ENCODE data around the gene REXO5. TPM values are rescaled to one million over a fixed set of nuclear protein-coding genes. Genes with fewer than 3 reads are reported as not detected.

The REXO5 gene
- total and polyA plus RNA-seq, 5 donors: 2.1 to 3.8 (median 2.5) TPM

GRCh38 chr16:20768121-20768520 is 38.2 kb upstream of the REXO5 start:
- DNase-seq (no peak), ATAC-seq (no peak)
- 92% methylated on average over 1 of the region's 1 CpG for WGBS
- H3K4me1 ChIP-seq (ENCODE audit: control insufficient read depth, insufficient read depth, low read length): no peaks in the 10 kb centered on the region
- no peaks in the 10 kb centered on the region for H3K9me3 ChIP-seq (ENCODE audit: control insufficient read depth, low read length)
- H3K27me3 ChIP-seq (ENCODE audit: control insufficient read depth, insufficient read depth): no peaks in the 10 kb centered on the region
- no peak overlapping the region for H3K27ac ChIP-seq (ENCODE audit: low read length)
- H3K4me3 ChIP-seq (ENCODE audit: low read length): no peak overlapping the region
- intact Hi-C loops (cut with DNase I): no loop called here

DNA sequence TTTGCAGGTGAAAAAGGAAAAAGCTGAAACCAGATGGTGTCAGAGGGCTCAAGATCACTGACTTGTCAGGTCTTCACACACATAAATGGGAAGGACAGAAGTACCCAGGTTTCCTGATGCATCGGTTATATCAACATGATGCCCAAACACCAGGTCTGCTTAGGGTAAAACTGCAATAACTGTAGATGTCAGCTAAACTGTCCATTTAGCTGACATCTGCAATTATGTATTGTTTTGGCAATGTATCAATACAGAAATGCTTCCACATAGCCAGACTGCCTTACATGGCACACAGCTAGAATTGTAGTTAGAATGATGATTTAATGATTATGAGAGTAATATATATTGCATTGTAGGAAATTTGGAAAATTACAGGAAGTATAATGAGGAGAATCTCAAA is 37.5 kb upstream of the REXO5 start:
- Histone ChIP-seq H3K4me1 (ENCODE audit: control insufficient read depth, insufficient read depth, low read length) (no peaks in the 10 kb centered on the region), H3K27me3 (ENCODE audit: control insufficient read depth, insufficient read depth) (no peaks in the 10 kb centered on the region), H3K4me3 (ENCODE audit: low read length) (no peak overlapping the region), H3K27ac (ENCODE audit: low read length) (no peak overlapping the region), H3K9me3 (ENCODE audit: control insufficient read depth, low read length) (no peaks in the 10 kb centered on the region)
- ATAC-seq (no peak), DNase-seq (no peak)
- intact Hi-C loops (cut with DNase I): no loop called here
- WGBS: 46% methylated on average over 1 of the region's 1 CpG

DNA sequence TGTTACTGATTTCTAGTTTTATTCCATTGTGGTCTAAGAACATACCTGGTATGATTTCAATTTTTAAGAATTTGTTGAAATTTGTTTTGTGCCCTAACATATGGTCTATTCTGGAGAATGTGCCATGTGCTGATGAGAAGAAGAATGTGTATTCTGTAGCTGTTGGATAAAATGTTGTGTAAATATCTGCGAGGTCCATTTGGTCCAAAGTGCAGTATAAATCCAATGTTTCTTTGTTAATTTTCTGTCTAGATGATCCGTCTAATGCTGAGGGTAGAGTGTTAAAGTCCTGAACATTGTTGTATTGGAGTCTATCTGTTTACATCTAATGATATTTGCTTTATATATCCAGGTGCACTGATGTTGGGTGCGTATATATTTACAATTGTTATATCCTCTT is 32.6 kb upstream of the REXO5 start:
- ATAC-seq: no peak
- Histone ChIP-seq H3K4me1 (ENCODE audit: control insufficient read depth, insufficient read depth, low read length) (no peaks in the 10 kb centered on the region), H3K4me3 (ENCODE audit: low read length) (no peak overlapping the region), H3K27ac (ENCODE audit: low read length) (no peak overlapping the region), H3K9me3 (ENCODE audit: control insufficient read depth, low read length) (no peaks in the 10 kb centered on the region), H3K27me3 (ENCODE audit: control insufficient read depth, insufficient read depth) (no peaks in the 10 kb centered on the region)
- intact Hi-C loops (cut with DNase I): no loop called here
- DNase-seq: no peak
- WGBS: 92% methylated on average over 3 of the region's 3 CpGs

DNA sequence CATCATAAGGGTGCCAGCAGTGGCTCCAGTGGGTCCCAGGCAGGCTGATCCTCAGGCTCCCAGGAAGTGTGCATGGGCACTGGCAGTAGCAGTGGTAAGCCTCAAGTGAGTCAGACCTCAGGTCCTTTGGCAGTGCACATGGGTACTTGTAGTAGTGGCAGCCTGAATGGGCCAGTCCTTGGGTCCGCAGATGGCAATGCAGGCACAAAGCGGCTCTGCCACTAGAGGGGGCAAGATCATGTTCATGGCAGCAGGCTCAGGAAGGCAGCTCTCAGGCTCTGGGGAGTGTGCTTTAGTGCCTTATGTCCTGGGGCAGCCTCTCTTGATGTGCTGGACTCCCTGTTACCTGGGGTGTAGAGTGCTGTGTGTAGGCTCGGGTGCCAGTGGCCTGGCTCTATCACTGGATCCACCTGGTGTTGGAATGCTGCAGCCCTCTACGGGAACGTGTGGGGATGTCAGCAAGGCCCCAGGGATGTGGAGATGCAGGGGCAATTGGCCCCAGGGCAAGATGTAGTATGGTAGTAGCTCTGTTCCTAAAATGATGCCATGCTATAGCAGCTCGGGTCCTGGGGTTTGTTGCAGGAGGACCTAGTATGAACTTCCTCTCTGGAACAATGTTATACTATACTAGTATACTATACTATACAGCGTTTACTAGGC is 31.5 kb upstream of the REXO5 start:
- intact Hi-C loops (cut with DNase I): no loop called here
- DNase-seq: peak; percentile 39 to 78 (median 49)
- peak; percentile 31 to 59 for ATAC-seq
- H3K4me1 ChIP-seq (ENCODE audit: control insufficient read depth, insufficient read depth, low read length): no peaks in the 10 kb centered on the region
- H3K27me3 ChIP-seq (ENCODE audit: control insufficient read depth, insufficient read depth): no peaks in the 10 kb centered on the region
- H3K9me3 ChIP-seq (ENCODE audit: control insufficient read depth, low read length): no peaks in the 10 kb centered on the region
- H3K4me3 ChIP-seq (ENCODE audit: low read length): no peak overlapping the region
- no peak overlapping the region for H3K27ac ChIP-seq (ENCODE audit: low read length)
- WGBS: 62% methylated on average over 7 of the region's 7 CpGs

DNA sequence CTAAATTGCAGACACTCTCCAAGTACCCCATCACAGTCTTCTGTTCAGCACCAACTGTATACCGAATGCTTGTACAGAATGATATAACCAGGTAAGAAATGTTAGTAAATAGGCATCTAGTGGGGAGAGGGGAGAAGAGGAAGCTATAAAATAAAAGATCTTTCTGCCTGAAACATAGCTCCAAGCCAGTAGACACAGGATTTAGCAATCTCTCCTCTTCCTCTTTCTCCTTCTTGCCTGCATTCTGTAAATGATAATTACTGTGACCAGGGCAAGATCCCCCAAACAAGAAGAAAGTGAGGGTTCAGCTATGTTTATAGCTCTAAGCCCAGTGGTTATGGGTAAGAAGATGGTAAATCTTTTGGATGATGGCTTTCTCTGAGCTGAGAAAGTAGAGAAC is 24.6 kb upstream of the REXO5 start:
- intact Hi-C loops (cut with DNase I): no loop called here
- H3K27ac ChIP-seq (ENCODE audit: low read length): no peak overlapping the region

DNA sequence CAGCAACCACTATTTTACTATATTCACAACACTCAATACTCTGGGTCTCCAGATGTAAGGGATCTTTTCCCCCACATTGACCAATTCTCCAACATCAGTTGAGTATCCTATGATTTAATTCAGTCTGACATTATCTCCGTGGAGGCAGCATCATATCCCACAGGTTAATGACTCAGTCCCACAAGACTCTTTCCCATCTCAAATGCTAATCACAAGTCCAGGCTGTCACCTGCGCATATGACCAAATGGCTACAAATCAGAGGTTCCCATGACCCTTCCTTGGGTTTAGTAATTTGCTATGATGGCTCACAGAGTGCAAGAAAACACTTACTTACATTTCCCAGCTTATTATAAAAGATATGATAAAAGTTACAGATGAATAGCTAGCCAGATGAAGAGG is 23.9 kb upstream of the REXO5 start:
- ATAC-seq (no peak), DNase-seq (no peak)
- WGBS: 90% methylated on average over 2 of the region's 2 CpGs
- H3K27ac ChIP-seq (ENCODE audit: low read length): no peak overlapping the region
- H3K27me3 ChIP-seq (ENCODE audit: control insufficient read depth, insufficient read depth): no peaks in the 10 kb centered on the region
- H3K9me3 ChIP-seq (ENCODE audit: control insufficient read depth, low read length): no peaks in the 10 kb centered on the region
- H3K4me3 ChIP-seq (ENCODE audit: low read length): no peak overlapping the region
- intact Hi-C loops (cut with DNase I): no loop called here
- H3K4me1 ChIP-seq (ENCODE audit: control insufficient read depth, insufficient read depth, low read length): no peaks in the 10 kb centered on the region

More for the DNA sequence above, 24.6 kb upstream of the REXO5 start:
- no peaks in the 10 kb centered on the region for H3K9me3 ChIP-seq (ENCODE audit: control insufficient read depth, low read length)
- H3K27me3 ChIP-seq (ENCODE audit: control insufficient read depth, insufficient read depth): no peaks in the 10 kb centered on the region
- WGBS: 90% methylated on average over 1 of the region's 1 CpG
- DNase-seq (no peak), ATAC-seq (no peak)
- H3K4me3 ChIP-seq (ENCODE audit: low read length): no peak overlapping the region
- H3K4me1 ChIP-seq (ENCODE audit: control insufficient read depth, insufficient read depth, low read length): no peaks in the 10 kb centered on the region

DNA sequence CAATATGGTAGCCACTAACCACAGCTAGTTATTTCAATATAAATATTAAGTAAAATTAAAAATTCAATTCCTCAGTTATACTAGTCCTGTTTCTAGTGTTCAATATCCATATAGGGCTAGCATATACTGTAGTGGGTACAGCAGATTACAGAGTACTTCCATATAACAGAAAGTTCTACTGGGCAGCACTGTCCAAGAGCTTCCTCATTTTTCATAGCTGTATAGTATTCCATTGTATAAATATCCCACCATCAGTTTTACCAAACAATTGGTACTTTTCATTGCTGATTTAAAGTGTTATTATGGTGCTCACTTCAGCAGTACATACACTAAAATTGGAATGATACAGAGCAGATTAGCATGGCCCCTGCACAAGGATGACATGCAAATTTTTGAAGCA is 22.1 kb upstream of the REXO5 start:
- no peak for ATAC-seq
- no peaks in the 10 kb centered on the region for H3K27me3 ChIP-seq (ENCODE audit: control insufficient read depth, insufficient read depth)
- H3K9me3 ChIP-seq (ENCODE audit: control insufficient read depth, low read length): no peaks in the 10 kb centered on the region
- H3K4me3 ChIP-seq (ENCODE audit: low read length): no peak overlapping the region
- H3K4me1 ChIP-seq (ENCODE audit: control insufficient read depth, insufficient read depth, low read length): no peaks in the 10 kb centered on the region
- intact Hi-C loops (cut with DNase I): no loop called here
- DNase-seq: no peak
- no peak overlapping the region for H3K27ac ChIP-seq (ENCODE audit: low read length)

DNA sequence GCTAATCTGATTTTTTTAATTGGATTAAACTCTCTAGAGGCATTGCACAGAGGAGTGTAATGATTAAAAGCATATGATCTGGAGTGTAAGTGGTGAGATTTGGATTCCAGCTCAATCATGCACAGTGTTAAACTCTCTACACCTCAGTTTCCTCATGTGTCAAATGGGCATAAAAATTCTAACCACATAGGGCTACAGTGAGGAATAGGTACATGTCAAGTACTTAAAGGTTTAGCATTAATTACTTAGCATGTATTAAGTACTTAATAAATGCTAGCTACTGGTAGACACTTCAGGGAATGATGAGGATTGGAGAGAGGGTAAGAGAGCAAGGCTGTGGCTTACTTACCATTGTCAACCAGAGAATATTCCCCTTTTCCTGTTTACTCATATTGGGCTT is 17.2 kb upstream of the REXO5 start:
- no peaks in the 10 kb centered on the region for H3K4me1 ChIP-seq (ENCODE audit: control insufficient read depth, insufficient read depth, low read length)
- no peaks in the 10 kb centered on the region for H3K27me3 ChIP-seq (ENCODE audit: control insufficient read depth, insufficient read depth)
- intact Hi-C loops (cut with DNase I): no loop called here
- no peak for ATAC-seq
- H3K9me3 ChIP-seq (ENCODE audit: control insufficient read depth, low read length): no peaks in the 10 kb centered on the region
- no peak for DNase-seq
- no peak overlapping the region for H3K4me3 ChIP-seq (ENCODE audit: low read length)
- H3K27ac ChIP-seq (ENCODE audit: low read length): no peak overlapping the region

DNA sequence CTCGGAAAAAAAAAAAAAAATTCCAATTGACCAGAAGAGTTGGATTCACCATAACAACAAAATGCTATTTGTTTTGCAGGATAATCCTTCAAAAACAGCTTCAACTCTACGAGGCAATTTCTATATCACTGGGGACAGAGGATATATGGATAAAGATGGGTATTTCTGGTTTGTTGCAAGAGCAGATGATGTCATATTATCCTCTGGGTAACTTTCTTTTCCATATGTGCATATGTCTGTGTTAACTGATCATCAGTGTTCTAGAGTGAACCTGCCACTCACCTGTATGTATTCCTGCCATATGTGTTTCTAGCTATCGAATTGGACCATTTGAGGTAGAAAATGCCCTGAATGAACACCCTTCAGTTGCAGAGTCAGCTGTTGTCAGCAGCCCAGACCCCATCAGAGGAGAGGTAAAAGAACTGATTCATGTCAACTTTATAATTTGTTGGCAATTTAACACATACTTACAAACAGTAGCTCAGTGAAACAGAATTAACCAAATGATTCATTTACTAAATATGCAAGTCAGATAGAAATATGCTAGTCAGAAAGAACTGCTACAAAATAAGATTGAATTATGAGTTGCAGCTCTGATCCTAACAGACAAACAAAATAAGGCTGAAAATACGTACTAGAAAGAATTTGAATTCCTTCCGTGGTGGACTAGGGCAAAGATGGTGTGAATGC is 14.3 kb upstream of the REXO5 start:
- no peaks in the 10 kb centered on the region for H3K27me3 ChIP-seq (ENCODE audit: control insufficient read depth, insufficient read depth)
- no peaks in the 10 kb centered on the region for H3K4me1 ChIP-seq (ENCODE audit: control insufficient read depth, insufficient read depth, low read length)
- ATAC-seq: no peak
- H3K4me3 ChIP-seq (ENCODE audit: low read length): no peak overlapping the region
- no peaks in the 10 kb centered on the region for H3K9me3 ChIP-seq (ENCODE audit: control insufficient read depth, low read length)
- WGBS: 86% methylated on average over 5 of the region's 5 CpGs
- H3K27ac ChIP-seq (ENCODE audit: low read length): no peak overlapping the region
- intact Hi-C loops (cut with DNase I): no loop called here
- no peak for DNase-seq

DNA sequence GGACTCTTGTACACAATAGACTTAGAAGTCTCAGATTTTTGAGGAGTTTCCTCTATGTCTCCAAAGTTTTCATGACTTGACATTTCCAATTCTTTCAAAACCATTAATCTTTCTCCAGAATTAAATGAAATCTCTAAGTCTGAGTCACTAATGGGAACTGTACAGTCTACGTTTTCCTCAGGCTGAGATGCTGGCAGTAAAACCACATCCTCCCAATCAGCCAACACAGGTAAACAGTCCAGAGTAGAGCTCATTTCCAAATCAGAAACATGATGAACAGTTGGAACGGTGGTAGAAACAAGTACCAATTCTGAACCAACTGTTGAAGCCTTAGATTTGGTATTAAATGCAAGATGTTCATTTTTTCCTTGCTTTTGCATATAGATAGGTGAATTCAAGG is 8.0 kb upstream of the REXO5 start:
- ATAC-seq: no peak
- intact Hi-C loops (cut with DNase I): no loop called here
- WGBS: 76% methylated on average over 2 of the region's 2 CpGs
- Histone ChIP-seq H3K27me3 (ENCODE audit: control insufficient read depth, insufficient read depth) (no peaks in the 10 kb centered on the region), H3K9me3 (ENCODE audit: control insufficient read depth, low read length) (no peaks in the 10 kb centered on the region), H3K27ac (ENCODE audit: low read length) (no peak overlapping the region), H3K4me1 (ENCODE audit: control insufficient read depth, insufficient read depth, low read length) (no peaks in the 10 kb centered on the region), H3K4me3 (ENCODE audit: low read length) (no peak overlapping the region)
- DNase-seq: no peak

DNA sequence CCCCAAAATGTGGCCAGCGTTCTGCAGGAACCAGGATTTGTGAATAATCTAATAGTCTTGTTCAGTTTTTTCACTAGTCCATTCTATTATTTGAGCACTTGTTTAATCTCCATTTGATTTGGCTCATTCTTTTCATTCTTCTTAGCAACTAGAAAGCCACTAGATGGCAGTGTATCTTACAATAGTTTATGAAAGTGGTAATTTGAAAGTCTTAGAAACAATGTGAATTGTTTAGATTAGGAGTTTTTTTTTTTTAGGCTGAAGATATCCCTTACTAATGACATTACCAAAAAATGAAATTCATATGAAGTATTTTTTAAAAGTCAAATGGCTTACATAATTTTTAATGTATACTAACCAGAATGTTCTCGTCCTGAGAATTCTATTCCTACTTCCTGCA is 6.7 kb upstream of the REXO5 start:
- no peak overlapping the region for H3K4me3 ChIP-seq (ENCODE audit: low read length)
- WGBS: 60% methylated on average over 2 of the region's 2 CpGs
- H3K9me3 ChIP-seq (ENCODE audit: control insufficient read depth, low read length): no peaks in the 10 kb centered on the region
- intact Hi-C loops (cut with DNase I): no loop called here
- H3K4me1 ChIP-seq (ENCODE audit: control insufficient read depth, insufficient read depth, low read length): no peaks in the 10 kb centered on the region
- DNase-seq: no peak
- no peak for ATAC-seq
- H3K27me3 ChIP-seq (ENCODE audit: control insufficient read depth, insufficient read depth): no peaks in the 10 kb centered on the region
- no peak overlapping the region for H3K27ac ChIP-seq (ENCODE audit: low read length)

DNA sequence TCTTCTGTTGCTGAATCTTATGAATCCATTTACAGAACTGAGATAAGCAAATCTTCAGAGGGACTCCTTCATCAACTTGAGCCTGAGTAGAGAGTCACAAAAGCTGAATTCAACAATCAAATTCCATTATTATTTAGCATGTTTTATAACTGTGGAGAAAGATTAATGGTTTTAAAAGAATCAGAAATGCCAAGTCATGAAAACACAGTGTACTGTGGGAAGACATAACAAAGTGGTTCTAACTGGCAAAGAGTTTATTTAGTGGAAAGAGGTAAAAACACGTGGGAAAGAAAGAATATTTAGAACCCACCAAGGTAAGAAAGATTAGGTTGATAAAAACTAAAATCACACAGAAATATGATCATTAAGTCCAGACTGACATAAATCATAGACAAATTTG is 5.0 kb upstream of the REXO5 start:
- H3K27me3 ChIP-seq (ENCODE audit: control insufficient read depth, insufficient read depth): no peaks in the 10 kb centered on the region
- ATAC-seq (no peak), DNase-seq (no peak)
- 73% methylated on average over 1 of the region's 1 CpG for WGBS
- no peak overlapping the region for H3K4me3 ChIP-seq (ENCODE audit: low read length)
- no peaks in the 10 kb centered on the region for H3K4me1 ChIP-seq (ENCODE audit: control insufficient read depth, insufficient read depth, low read length)
- intact Hi-C loops (cut with DNase I): loop anchor here in 1 of 4 donors (10.0 kb wide), 1 partner anchor 284 kb away; no protein-coding TSS in a partner anchor
- H3K27ac ChIP-seq (ENCODE audit: low read length): no peak overlapping the region
- H3K9me3 ChIP-seq (ENCODE audit: control insufficient read depth, low read length): no peaks in the 10 kb centered on the region
